HuH-7 (cell line): ENCODE results near the gene HSPA1B.
A peak's percentile ranks its signal among the peaks of the same experiment; 100 is the strongest.
"Not testable (repeated sequence)": the region's sequence is repeated elsewhere in the genome, so short reads cannot be mapped to it uniquely, and the experiment has no call there.

Experiments used
- DNase-seq: peaks from one replicate; pipeline ENCODE4 v3.0.0; 2011; ENCODE audit warnings: low spot score

Gene HSPA1B

GRCh38 chr6:31799781-31800180, 27.8 kb upstream of the HSPA1B start:
- no peak for DNase-seq

GRCh38 chr6:31801031-31801927, 26.3 kb upstream of the HSPA1B start:
- DNase-seq: not testable (repeated sequence)

- no peak for DNase-seq
Observed at GRCh38 chr6:31805939-31806469, 21.5 kb upstream of the HSPA1B start.

DNA sequence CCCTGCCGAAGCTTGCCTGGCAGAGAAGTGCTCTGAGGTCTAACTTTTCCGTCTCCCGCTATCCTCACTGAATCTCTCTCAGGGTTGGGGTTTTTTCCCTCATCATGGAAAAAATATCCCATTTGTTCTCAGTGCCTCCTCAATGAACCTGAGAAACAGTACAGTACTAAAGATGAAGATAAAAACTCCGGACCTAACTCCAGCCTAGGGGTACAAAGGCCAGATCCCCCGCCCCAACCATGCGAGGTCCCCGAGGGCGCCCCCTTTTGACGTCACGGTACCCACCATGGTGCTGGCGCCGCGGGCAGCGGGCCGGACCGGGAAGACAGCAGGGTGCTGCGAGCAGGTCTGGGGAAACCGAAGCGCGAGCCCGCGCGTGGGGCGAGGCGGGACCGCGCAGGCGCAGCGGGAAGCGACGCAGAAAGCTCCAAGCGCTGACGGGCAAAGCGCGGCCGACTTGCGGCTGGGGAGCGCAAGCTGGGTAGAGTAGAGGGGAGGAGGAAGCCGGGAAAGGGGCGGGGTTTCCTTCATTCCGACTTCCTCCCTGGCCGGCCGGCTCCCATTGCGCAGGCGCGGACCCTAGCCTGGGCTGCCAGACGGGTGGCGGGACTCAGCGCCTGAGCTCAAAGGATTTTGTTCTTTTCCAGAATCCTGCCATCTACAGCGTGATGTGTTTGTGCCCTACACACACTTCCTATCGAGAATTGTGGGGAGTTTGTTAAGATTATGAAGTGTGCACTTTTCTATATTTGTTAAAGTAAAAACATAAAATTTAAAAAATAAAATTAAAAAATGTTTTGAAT, 20.9 kb upstream of the HSPA1B start, which contains the start of gene LSM2:
TSS of gene LSM2 (minus strand) at position 497 of the 803 bp plus-strand sequence. CDS start at position 288, 209 bp downstream.
- DNase-seq: peak; percentile 95

GRCh38 chr6:31808599-31808998, 18.9 kb upstream of the HSPA1B start:
- not testable (repeated sequence) for DNase-seq

DNA sequence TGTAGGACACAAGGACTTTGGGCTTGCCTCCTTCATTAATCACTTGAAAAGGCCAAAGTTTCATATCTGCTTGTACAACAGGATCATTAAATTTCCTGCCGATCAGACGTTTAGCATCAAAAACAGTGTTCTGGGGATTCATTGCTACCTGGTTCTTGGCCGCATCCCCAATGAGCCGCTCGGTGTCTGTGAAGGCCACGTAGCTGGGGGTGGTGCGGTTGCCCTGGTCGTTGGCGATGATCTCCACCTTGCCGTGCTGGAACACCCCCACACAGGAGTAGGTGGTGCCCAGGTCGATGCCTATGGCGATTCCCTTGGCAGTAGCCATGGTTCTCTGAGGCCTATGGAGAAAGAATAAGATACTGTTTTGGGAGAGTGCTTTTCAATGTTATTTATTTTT, 15.9 kb upstream of the HSPA1B start:
- DNase-seq: no peak

GRCh38 chr6:31813465-31813849, 14.1 kb upstream of the HSPA1B start:
- no peak for DNase-seq

DNA sequence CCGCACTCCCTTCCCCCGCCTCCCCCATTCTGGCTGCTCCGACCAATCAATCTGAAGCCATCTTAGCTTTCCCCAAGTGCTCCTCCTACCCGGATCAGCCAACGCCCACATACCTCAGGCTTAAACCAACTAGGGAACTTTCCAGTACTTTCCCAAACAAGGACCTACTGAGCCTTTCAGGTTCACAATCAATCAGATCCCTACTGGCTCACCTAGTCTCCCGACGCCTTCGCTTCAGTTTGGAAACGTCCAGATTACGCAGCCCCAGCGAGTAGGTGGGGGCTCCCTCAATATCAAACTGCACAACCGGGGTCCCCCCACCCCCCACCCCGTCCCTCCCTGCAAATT, 12.9 kb upstream of the HSPA1B start:
- peak; percentile 79 for DNase-seq

- peak; percentile 93 for DNase-seq
Observed at GRCh38 chr6:31815025-31815838, 12.3 kb upstream of the HSPA1B start, which contains the start of the genes HSPA1A and HSPA1L. Gene HSPA1A, plus strand, starts transcription at chr6:31815543. Its CDS starts 214 bp downstream, at chr6:31815757. Gene HSPA1L, minus strand, starts transcription at chr6:31815283. Its CDS starts 3,311 bp downstream, at chr6:31811972.

- DNase-seq: not testable (repeated sequence)
Observed at GRCh38 chr6:31817133-31817928, 10.2 kb upstream of the HSPA1B start.

- DNase-seq: not testable (repeated sequence)
Observed at GRCh38 chr6:31817929-31818511, 9.5 kb upstream of the HSPA1B start.

GRCh38 chr6:31819871-31820299, 7.7 kb upstream of the HSPA1B start:
- no peak for DNase-seq

DNA sequence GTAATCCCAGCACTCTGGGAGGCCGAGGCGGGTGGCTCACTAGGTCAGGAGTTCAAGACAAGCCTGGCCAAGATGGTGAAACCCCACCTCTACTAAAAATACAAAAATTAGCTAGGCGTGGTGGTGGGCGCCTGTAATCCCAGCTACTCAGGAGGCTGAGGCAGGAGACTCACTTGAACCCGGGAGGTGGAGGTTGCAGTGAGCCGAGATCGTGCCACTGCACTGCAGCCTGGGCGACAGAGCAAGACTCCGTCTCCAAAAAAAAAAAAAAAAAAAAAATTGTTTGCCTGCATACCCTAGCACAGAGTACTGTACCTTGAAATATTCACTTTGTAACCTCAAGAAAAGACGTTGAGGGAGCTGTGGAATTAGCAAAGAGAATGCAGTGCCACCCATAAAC, 7.1 kb upstream of the HSPA1B start:
- not testable (repeated sequence) for DNase-seq

DNA sequence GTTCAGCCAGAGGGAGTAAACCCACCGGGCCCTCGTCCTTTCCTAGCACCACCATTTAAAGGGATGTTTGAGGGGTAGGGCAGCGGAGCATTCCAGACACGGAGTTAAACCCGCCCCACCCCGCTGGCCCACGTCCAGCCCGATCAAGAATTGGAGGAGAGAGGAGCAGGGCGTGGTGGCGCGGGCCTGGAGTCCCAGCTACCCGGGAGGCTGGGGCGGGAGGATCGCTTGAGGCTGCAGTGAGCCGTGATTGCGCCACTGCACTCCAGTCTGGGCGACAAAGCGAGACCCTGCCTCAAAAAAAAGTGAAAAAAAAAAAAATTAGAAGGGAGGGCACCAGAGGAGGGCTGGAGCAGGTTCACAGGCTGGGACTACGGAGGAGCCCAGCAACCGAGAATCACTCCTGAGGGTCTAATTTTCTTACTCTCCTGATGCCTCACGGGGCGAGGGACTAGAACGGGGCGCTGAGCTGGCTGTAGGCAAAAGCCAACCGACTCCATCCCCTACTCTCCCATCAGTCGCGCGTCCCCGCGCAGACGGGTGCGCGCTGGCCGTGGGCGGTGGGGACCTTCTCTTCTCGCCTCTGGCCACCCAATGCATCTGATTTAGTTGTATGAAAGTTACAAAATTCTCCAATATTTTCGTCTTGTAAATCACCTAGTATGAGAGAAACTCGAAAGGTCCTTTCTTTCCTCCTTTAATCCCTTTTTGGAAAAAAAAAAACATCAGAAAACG, 6.1 kb upstream of the HSPA1B start:
- DNase-seq: peak; percentile 54

- DNase-seq: peak; percentile 56
Observed at GRCh38 chr6:31822036-31822821, 5.3 kb upstream of the HSPA1B start.

GRCh38 chr6:31823592-31824196, 3.8 kb upstream of the HSPA1B start:
- DNase-seq: not testable (repeated sequence)

DNA sequence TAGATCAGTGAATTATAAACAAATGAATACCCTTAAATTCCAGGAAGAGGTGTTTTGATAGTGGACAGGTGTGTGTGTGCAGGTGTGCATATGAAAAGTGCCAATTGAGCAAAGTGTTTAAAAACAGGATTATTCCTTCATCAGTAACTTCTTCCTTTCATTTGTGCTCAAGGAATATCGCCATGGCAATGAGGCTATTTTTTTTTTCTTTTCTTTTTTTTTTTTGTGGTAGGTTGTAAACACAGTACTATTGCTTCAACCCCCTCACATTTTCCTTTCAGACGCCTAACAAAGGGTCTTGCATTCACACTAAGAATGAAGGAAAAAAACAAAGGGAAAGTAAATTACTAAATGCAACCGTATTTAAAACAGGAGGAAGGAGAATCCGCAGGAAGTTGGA, 2.0 kb upstream of the HSPA1B start:
- no peak for DNase-seq

DNA sequence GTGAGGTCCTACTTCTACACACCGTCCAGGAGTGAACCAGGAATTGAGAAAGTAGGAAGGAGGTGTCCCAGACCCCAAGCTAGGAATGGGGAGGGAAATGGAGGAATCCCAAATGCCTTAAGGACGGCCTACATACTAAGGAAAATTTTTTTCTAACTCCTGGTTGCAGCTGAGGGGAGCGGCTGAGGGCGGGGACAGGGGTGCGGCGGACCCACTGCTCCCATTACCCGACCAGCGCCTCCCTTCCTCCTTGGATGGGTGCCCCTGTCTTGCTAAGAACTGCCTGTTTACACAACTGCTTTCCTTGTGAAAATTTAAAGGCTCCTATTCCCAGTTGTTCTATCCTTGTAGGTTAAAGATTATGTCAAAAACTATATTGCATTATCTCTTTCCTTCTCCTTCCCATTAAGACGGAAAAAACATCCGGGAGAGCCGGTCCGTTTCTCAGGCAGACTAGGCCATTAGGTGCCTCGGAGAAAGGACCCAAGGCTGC, 699 bp upstream of the HSPA1B start:
- DNase-seq: no peak
